ENCODE data around the gene RAC2.

RAC2 gene

DNA sequence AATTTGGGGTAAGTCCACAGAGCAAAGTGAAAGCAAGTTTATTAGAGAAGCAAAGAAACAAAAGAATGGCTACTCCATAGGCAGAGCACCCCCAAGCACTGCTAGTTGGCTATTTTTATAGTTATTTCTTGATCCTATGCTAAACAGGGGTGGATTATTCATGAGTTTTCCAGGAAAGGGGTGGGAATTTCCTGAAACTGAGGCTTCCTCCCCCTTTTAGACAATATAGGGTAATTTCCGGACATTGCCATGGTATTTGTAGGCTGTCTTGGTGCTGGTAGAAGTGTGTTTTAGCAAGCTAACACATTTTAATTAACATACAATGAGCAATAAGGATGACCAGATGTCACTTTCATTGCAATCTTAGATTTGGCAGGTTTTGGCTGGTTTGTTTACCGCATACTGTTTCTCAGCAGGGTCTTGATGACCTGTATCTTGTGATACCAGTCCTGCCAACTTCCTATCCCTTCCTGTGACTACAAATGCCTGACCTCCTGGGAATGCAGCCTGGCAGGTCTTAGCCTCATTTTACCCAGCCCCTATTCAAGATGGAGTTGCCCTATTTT is 55.1 kb downstream of the RAC2 start:
- no peak for TF ChIP-seq ZFX (IDR thresholded peaks at IDR 0.05)
- TF ChIP-seq, protein P1, sequence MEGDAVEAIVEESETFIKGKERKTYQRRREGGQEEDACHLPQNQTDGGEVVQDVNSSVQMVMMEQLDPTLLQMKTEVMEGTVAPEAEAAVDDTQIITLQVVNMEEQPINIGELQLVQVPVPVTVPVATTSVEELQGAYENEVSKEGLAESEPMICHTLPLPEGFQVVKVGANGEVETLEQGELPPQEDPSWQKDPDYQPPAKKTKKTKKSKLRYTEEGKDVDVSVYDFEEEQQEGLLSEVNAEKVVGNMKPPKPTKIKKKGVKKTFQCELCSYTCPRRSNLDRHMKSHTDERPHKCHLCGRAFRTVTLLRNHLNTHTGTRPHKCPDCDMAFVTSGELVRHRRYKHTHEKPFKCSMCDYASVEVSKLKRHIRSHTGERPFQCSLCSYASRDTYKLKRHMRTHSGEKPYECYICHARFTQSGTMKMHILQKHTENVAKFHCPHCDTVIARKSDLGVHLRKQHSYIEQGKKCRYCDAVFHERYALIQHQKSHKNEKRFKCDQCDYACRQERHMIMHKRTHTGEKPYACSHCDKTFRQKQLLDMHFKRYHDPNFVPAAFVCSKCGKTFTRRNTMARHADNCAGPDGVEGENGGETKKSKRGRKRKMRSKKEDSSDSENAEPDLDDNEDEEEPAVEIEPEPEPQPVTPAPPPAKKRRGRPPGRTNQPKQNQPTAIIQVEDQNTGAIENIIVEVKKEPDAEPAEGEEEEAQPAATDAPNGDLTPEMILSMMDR (conservative IDR thresholded peaks at IDR 0.05): no peak
- 0 out of 2 replicates have a peak overlapping the region, but pooled peaks have one; percentile 5 for H3K27ac ChIP-seq

DNA sequence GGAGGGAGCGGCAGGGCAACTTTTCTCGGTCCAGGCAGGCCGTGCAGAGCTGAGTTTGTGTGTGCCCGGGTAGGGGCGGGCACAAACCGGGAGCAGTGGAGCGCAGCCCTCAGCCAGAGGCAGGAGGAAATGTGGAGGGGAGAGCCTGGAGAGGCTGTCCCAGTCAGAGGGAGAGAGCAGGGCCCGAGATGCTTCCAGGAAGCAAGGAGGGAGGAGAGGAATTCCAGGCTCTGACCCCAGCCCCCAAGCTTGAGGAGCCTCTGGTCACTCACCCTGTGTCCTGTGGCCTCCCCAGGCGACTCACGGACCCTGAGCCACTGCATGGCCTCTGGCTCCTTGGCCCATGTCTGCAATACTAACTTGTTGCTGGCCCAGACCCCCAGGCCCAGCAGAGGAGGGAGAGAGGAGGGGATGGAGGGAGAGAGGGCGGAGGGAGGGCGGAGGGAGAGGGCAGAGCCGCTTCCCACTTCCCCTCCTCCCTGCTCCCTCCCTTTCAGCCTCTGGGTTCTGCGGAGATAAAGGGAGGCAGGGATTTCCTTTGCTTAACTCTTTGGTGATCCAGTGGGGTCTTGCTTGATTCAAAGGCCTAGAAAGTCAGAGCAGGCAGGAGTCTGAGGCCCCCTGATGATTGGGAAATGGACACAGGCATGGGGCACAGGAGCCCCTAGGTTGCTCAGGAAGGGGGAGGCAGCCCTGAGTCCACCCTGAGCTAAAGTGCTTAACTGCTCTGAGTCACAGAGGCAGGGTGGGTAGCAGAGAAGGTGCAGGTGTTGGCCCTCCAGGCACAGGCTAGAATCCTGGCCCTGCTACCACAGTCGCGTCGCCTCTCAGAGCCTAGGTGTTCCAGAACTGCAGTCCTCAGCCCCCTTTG is 55.9 kb downstream of the RAC2 start, which contains the start of gene C1QTNF6:
Gene C1QTNF6 (minus strand): TSS at position 357 of the 871 bp plus-strand sequence. CDS start 34 bp downstream, at position 323.
- TF ChIP-seq ZFX (IDR thresholded peaks at IDR 0.05): no peak
- TF ChIP-seq, protein P1 (conservative IDR thresholded peaks at IDR 0.05): no peak

DNA sequence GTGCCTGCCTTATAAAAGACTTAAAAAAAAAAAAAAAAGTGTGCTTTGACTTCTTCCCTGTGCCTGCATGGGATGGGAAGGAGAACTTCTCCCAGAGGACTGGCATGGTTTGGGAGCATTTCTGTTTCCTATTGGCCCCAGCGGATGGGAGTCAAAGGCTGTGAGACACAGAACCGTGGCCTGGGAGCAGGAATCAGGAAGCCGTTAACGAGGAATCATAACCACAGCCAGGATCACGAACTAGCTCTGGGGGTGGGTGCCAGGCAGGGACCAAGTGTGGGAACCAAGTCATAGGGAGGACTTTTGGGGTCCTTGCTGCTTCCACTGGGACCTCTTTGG is 56.5 kb downstream of the RAC2 start:
- peak overlapping the region; percentile 5; the same call in 1 of the 2 replicates for H3K27ac ChIP-seq
- no peak for TF ChIP-seq ZFX (IDR thresholded peaks at IDR 0.05)
- TF ChIP-seq, protein P1 (conservative IDR thresholded peaks at IDR 0.05): no peak

More for the DNA sequence above, 55.9 kb downstream of the RAC2 start, which contains the start of gene C1QTNF6:
- peak within 1 kb of the TSS; percentile 5; the same call in 1 of the 2 replicates for H3K27ac ChIP-seq

DNA sequence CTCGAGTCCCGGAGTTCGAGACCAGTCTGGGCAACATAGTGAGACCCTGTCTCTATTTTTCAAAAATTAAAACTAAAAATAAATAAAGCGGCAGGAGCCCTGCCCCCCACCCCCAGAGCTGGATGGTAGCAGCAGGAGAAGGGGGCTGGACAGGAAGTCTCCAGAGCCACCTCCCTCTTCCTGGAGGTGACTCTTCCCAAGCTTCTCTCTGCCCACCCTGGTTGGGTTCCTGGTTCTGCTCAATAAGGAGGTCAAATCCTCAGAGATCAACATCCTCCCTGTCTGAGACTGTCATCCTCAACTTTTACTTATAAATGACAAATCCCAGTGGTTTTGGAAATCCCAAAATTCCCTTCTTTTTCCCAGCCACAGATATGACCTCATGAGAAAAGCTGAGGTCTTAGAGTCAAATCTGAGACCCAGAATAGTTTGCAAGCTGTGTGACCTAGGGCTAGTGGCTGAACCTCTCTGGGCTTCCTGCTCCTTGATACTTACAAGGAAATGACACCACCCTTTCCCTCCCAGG is 57.0 kb downstream of the RAC2 start:
- TF ChIP-seq, protein P1 (conservative IDR thresholded peaks at IDR 0.05): no peak
- no peak for TF ChIP-seq ZFX (IDR thresholded peaks at IDR 0.05)
- H3K27ac ChIP-seq: no peak overlapping the region

DNA sequence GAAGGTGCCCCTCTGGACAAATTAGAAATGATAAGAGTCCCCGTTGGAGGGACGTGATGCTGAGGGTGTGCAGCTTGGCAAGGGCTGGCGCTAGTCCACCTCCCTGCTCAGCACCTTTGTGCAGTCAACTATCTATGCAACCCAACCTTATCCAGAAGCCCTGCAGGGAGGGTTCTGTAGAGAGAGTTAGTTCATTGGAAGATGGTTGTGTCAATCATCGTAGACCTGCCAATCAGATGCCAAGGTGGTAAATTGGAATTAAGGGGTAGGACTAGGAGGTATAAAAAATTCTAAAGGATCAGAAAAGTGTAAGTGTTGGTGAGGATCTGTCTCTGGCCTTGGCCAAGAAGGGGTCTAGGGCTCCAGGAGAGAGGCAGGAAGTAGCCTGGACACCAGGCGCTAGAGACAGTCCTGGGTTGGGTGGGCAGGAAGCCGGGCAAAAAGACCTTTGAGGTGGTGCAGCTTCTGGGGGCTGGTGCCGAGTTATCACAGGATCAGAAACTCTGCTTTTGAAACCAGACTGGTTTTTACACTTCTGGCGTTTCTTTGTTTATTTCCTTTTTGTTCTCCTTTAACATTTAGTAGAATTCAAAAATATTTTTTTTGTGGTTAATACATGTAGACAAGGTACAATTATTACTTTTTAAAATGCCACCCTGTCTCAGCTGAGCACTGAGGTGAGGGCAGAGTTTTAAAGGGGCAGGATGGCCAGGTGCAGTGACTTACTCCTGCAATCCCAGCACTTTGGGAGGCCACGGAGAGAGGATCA is 57.7 kb downstream of the RAC2 start:
- TF ChIP-seq, protein P1 (conservative IDR thresholded peaks at IDR 0.05): no peak
- TF ChIP-seq ZFX (IDR thresholded peaks at IDR 0.05): no peak
- H3K27ac ChIP-seq: no peak overlapping the region

DNA sequence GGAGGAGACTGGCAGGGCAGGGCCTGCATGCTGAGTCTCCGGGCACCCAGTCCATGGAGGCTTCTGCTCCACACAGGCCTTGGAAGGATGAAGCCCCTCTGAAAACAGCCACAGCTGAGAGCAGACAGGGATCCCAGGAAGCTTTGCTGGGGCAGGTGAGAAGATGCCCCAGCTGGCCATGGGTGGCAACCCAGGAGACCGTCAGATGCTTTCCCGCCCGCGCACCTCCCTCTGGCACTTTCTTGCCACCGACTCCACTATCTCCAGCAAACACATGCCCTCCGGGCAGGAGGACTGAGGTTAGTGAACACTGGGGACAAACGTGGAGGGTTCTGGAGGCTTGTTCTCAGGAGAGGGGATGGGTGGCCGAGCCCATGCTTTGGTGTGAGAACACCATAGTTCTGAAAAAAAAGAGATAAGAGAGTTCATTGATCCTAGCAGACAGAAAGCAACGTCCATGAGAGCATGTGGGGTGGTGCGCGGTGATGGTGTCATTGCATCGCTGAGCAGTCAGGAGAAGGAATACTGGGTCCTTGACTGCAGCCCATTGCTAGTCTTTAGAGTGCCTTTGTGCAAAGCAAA is 58.3 kb downstream of the RAC2 start:
- H3K27ac ChIP-seq: no peak overlapping the region
- TF ChIP-seq, protein P1 (conservative IDR thresholded peaks at IDR 0.05): no peak
- no peak for TF ChIP-seq ZFX (IDR thresholded peaks at IDR 0.05)

Measured in C4-2B (cell line).